H9 (cell line): ENCODE results near the gene RPS6KA1. TPM values are rescaled to one million over a fixed set of nuclear protein-coding genes. Genes with fewer than 3 reads are reported as not detected.

Experiments used
- DNase-seq: peaks from one replicate; pipeline ENCODE4 v3.0.0-alpha.2; 2017
- H2AFZ ChIP-seq: one replicate; pipeline ENCODE4 v1.6.1; 2013; ENCODE audit warnings: mild to moderate bottlenecking, low read length, control low read depth, moderate library complexity
- H2AK5ac ChIP-seq: 2 replicates; pipeline ENCODE4 v1.6.1; 2013; ENCODE audit warnings: low read length, control low read depth, mixed read lengths; ENCODE audit not compliant: insufficient read length
- H2BK120ac ChIP-seq: one replicate; pipeline ENCODE4 v1.6.1; 2013; ENCODE audit warnings: low read depth, mild to moderate bottlenecking, low read length, control low read depth, inconsistent platforms; ENCODE audit not compliant: poor library complexity, severe bottlenecking
- H2BK12ac ChIP-seq: 2 replicates; pipeline ENCODE4 v1.6.1; 2013; ENCODE audit warnings: low read length, control low read depth, mixed read lengths, low read depth; ENCODE audit not compliant: insufficient read length
- H2BK15ac ChIP-seq: 2 replicates; pipeline ENCODE4 v1.6.1; 2013; ENCODE audit warnings: low read depth, low read length, control low read depth
- H2BK20ac ChIP-seq: one replicate; pipeline ENCODE4 v1.6.1; 2013; ENCODE audit warnings: low read depth, mild to moderate bottlenecking, low read length, control low read depth, inconsistent platforms; ENCODE audit not compliant: poor library complexity, severe bottlenecking
- H2BK5ac ChIP-seq: 2 replicates; pipeline ENCODE4 v1.6.1; 2013; ENCODE audit warnings: low read length, control low read depth, mixed read lengths; ENCODE audit not compliant: insufficient read length
- H3K14ac ChIP-seq: 2 replicates; pipeline ENCODE4 v1.6.1; 2013; ENCODE audit warnings: low read length, control low read depth; ENCODE audit not compliant: insufficient read depth
- H3K18ac ChIP-seq: 2 replicates; pipeline ENCODE4 v1.6.1; 2013; ENCODE audit warnings: low read depth, mild to moderate bottlenecking, mixed read lengths, low read length, control low read depth; ENCODE audit not compliant: insufficient read length
- H3K23ac ChIP-seq: 2 replicates; pipeline ENCODE4 v1.6.1; 2013; ENCODE audit warnings: low read length, control low read depth, mixed read lengths, low read depth; ENCODE audit not compliant: insufficient read length
- H3K23me2 ChIP-seq: 2 replicates; pipeline ENCODE4 v1.6.1; 2013; ENCODE audit warnings: low read depth, mild to moderate bottlenecking, mixed read lengths, low read length, control low read depth; ENCODE audit not compliant: insufficient read length, poor library complexity, severe bottlenecking
- H3K27ac ChIP-seq: 2 replicates; pipeline ENCODE4 v1.5.1; 2013; ENCODE audit warnings: low read length, control low read depth, mixed read lengths, low read depth; ENCODE audit not compliant: insufficient read length
- H3K27me3 ChIP-seq: 2 replicates; pipeline ENCODE4 v1.6.1; 2013; ENCODE audit warnings: low read length, control low read depth, inconsistent platforms; ENCODE audit not compliant: insufficient read depth
- H3K4ac ChIP-seq: 2 replicates; pipeline ENCODE4 v1.6.1; 2013; ENCODE audit warnings: low read depth, mild to moderate bottlenecking, control low read depth, inconsistent platforms, low read length, moderate library complexity
- H3K4me1 ChIP-seq: 2 replicates; pipeline ENCODE4 v1.6.1; 2013; ENCODE audit warnings: low read length, control low read depth, inconsistent platforms; ENCODE audit not compliant: insufficient read depth
- H3K4me2 ChIP-seq: 2 replicates; pipeline ENCODE4 v1.6.1; 2013; ENCODE audit warnings: low read length, control low read depth, mixed read lengths; ENCODE audit not compliant: insufficient read length, insufficient read depth
- H3K56ac ChIP-seq: 2 replicates; pipeline ENCODE4 v1.6.1; 2013; ENCODE audit warnings: low read depth, mild to moderate bottlenecking, mixed read lengths, low read length, control low read depth; ENCODE audit not compliant: insufficient read length
- H3K79me1 ChIP-seq: 2 replicates; pipeline ENCODE4 v1.6.1; 2013; ENCODE audit warnings: low read depth, mild to moderate bottlenecking, moderate library complexity, low read length, control low read depth, inconsistent platforms; ENCODE audit not compliant: insufficient read depth, poor library complexity, severe bottlenecking
- H3K79me2 ChIP-seq: 2 replicates; pipeline ENCODE4 v1.6.1; 2013; ENCODE audit warnings: low read length, control low read depth, inconsistent platforms; ENCODE audit not compliant: insufficient read depth
- H3K9ac ChIP-seq: 2 replicates; pipeline ENCODE4 v1.6.1; 2013; ENCODE audit warnings: low read length, control low read depth, mixed read lengths; ENCODE audit not compliant: insufficient read length; ENCODE audit errors: extremely low read depth
- H3K9me3 ChIP-seq: one replicate; pipeline ENCODE4 v1.6.1; 2013; ENCODE audit warnings: low read depth, low read length, inconsistent platforms; ENCODE audit not compliant: control insufficient read depth
- H3T11ph ChIP-seq: one replicate; pipeline ENCODE4 v1.6.1; 2013; ENCODE audit warnings: mild to moderate bottlenecking, low read length, control low read depth, inconsistent platforms
- H4K20me1 ChIP-seq: one replicate; pipeline ENCODE4 v1.6.1; 2013; ENCODE audit not compliant: control insufficient read depth, insufficient read length, insufficient read depth
- H4K5ac ChIP-seq: 2 replicates; pipeline ENCODE4 v1.6.1; 2013; ENCODE audit warnings: low read depth, mild to moderate bottlenecking, mixed read lengths, low read length, control low read depth; ENCODE audit not compliant: insufficient read length
- H4K8ac ChIP-seq: replicated peaks from 2 replicates; pipeline ENCODE4 v1.6.1; 2013; ENCODE audit warnings: low read length, control low read depth, mixed read lengths, low read depth; ENCODE audit not compliant: insufficient read length
- H4K91ac ChIP-seq: 2 replicates; pipeline ENCODE4 v1.6.1; 2013; ENCODE audit warnings: low read depth, mild to moderate bottlenecking, moderate library complexity, mixed read lengths, low read length, control low read depth; ENCODE audit not compliant: insufficient read length
- H3K27ac Mint-ChIP-seq, 3 experiments: 2 replicates in 2 of 3; 3 replicates in 1 of 3; pipeline ENCODE4 v1.8.0; 2020 to 2021; ENCODE audit warnings: mixed read lengths in 3 of 3, mild to moderate bottlenecking in 1 of 3, moderate library complexity in 1 of 3
- H3K27me3 Mint-ChIP-seq: 2 replicates; pipeline ENCODE4 v1.8.0; 2021; ENCODE audit warnings: low read depth, mild to moderate bottlenecking, moderate library complexity, mixed read lengths
- H3K36me3 Mint-ChIP-seq, 3 experiments: 2 replicates in 2 of 3; 3 replicates in 1 of 3; pipeline ENCODE4 v1.8.0; 2020 to 2021; ENCODE audit warnings: low read depth in 3 of 3, mixed read lengths in 3 of 3; ENCODE audit not compliant: insufficient read depth in 1 of 3
- H3K4me1 Mint-ChIP-seq, 2 experiments: 2 replicates each; pipeline ENCODE4 v1.8.0; 2020; ENCODE audit warnings: mixed read lengths in 2 of 2
- H3K4me3 Mint-ChIP-seq, 2 experiments: 2 replicates in 1 of 2; 3 replicates in 1 of 2; pipeline ENCODE4 v1.8.0; 2020 to 2021; ENCODE audit warnings: mild to moderate bottlenecking in 2 of 2, mixed read lengths in 2 of 2, moderate library complexity in 1 of 2
- H3K9me3 Mint-ChIP-seq, 2 experiments: 2 replicates in 1 of 2; 3 replicates in 1 of 2; pipeline ENCODE4 v1.8.0; 2020; ENCODE audit warnings: mild to moderate bottlenecking in 2 of 2, mixed read lengths in 2 of 2, moderate library complexity in 1 of 2
- WGBS: extraction: QIAGEN DNeasy Blood & Tissue Kit; methylation state at CpG from one replicate; pipeline ENCODE4 v1.1.7; 2013; ENCODE audit warnings: missing lambda C conversion rate, low lambda C conversion rate, mixed read lengths; ENCODE audit not compliant: insufficient read length; ENCODE audit errors: extremely low coverage; 5-methylcytosine and 5-hydroxymethylcytosine counted together
- total RNA-seq: library from RNA; stranded (reverse); gene quantifications from 2 replicates; pipeline ENCODE4 v1.2.1, GENCODE V29; 2021
- TF ChIP-seq, protein P1 (sequence below): fragments of 200-600 bp; sonication (generic); conservative IDR thresholded peaks from 3 replicates; pipeline ENCODE4 v1.8.0; 2021; ENCODE audit warnings: antibody characterized with exemption, mild to moderate bottlenecking

RPS6KA1 gene
- total RNA-seq, 1 experiment from 2014 or later = 45.3 TPM

- Mint-ChIP-seq H3K36me3 (peaks cover 5 to 28% (median 25%) of the 10 kb centered on the region in 3 experiments; a peak in 6 of 7 replicates), H3K9me3 (no peaks in the 10 kb centered on the region), H3K4me3 (no peak overlapping the region), H3K27me3 (no peaks in the 10 kb centered on the region), H3K4me1 (peaks cover 8 to 12% of the 10 kb centered on the region in 2 experiments), H3K27ac (0 out of 7 replicates have a peak overlapping the region, but pooled peaks of 2 of the 3 experiments have one; percentile 31 to 68)
- Histone ChIP-seq H2AK5ac (no peak overlapping the region), H2BK120ac (no peak overlapping the region), H3K18ac (no peak overlapping the region), H4K5ac (no peak overlapping the region), H3K9ac (no peak overlapping the region), H2BK20ac (no peak overlapping the region), H3K23ac (no peak overlapping the region), H4K20me1 (no peaks in the 10 kb centered on the region), H3K56ac (no peak overlapping the region), H2BK5ac (no peak overlapping the region), H2BK12ac (no peak overlapping the region), H4K8ac (no peak overlapping the region), H4K91ac (no peak overlapping the region), H3K4me1 (no peaks in the 10 kb centered on the region; the same call in 1 of the 2 replicates), H3K14ac (no peak overlapping the region), H3K79me2 (no peaks in the 10 kb centered on the region), H3K27ac (no peak overlapping the region), H3K4me2 (no peak overlapping the region), H3K23me2 (no peaks in the 10 kb centered on the region), H3K27me3 (no peaks in the 10 kb centered on the region), H3K79me1 (no peaks in the 10 kb centered on the region), H3K9me3 (no peaks in the 10 kb centered on the region), H3K4ac (no peak overlapping the region), H3T11ph (no peak overlapping the region), H2AFZ (no peak overlapping the region), H2BK15ac (no peak overlapping the region)
- TF ChIP-seq, protein P1, sequence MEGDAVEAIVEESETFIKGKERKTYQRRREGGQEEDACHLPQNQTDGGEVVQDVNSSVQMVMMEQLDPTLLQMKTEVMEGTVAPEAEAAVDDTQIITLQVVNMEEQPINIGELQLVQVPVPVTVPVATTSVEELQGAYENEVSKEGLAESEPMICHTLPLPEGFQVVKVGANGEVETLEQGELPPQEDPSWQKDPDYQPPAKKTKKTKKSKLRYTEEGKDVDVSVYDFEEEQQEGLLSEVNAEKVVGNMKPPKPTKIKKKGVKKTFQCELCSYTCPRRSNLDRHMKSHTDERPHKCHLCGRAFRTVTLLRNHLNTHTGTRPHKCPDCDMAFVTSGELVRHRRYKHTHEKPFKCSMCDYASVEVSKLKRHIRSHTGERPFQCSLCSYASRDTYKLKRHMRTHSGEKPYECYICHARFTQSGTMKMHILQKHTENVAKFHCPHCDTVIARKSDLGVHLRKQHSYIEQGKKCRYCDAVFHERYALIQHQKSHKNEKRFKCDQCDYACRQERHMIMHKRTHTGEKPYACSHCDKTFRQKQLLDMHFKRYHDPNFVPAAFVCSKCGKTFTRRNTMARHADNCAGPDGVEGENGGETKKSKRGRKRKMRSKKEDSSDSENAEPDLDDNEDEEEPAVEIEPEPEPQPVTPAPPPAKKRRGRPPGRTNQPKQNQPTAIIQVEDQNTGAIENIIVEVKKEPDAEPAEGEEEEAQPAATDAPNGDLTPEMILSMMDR = no peak
- WGBS = no CpG with 5 or more reads among the region's 8 CpGs
- no peak for DNase-seq
Measured at GRCh38 chr1:26546375-26546774, 16.8 kb downstream of the RPS6KA1 start.
